ENCODE measurements around the gene SPIB.

The SPIB gene

GRCh38 chr19:50413531-50413930, 5.2 kb upstream of the SPIB start:
- Mint-ChIP-seq H3K36me3 (ENCODE audit: low read depth) (peaks cover 21% of the 10 kb centered on the region), H3K27me3 (ENCODE audit: low read depth) (peaks cover 3% of the 10 kb centered on the region), H3K9me3 (no peaks in the 10 kb centered on the region), H3K4me1 (no peaks in the 10 kb centered on the region), H3K4me3 (no peak overlapping the region), H3K27ac (no peak overlapping the region)
- TF ChIP-seq CTCF (IDR thresholded peaks at IDR 0.05; ENCODE audit: unreplicated experiment in 3 of 3), result no peak

- Mint-ChIP-seq H3K9me3 (no peaks in the 10 kb centered on the region), H3K27me3 (ENCODE audit: low read depth) (peaks cover 18% of the 10 kb centered on the region), H3K27ac (no peak overlapping the region), H3K4me1 (peaks cover 9% of the 10 kb centered on the region), H3K4me3 (no peak overlapping the region), H3K36me3 (ENCODE audit: low read depth) (peaks cover 21% of the 10 kb centered on the region)
- peak; percentile 83 to 91 (median 86) for TF ChIP-seq CTCF (IDR thresholded peaks at IDR 0.05; ENCODE audit: unreplicated experiment in 3 of 3)
Observed at GRCh38 chr19:50414864-50415660, 3.7 kb upstream of the SPIB start.

- Mint-ChIP-seq H3K36me3 (ENCODE audit: low read depth) (peaks cover 16% of the 10 kb centered on the region), H3K4me1 (peaks cover 13% of the 10 kb centered on the region), H3K4me3 (no peak overlapping the region), H3K27me3 (ENCODE audit: low read depth) (peaks cover 24% of the 10 kb centered on the region), H3K9me3 (no peaks in the 10 kb centered on the region), H3K27ac (no peak overlapping the region)
- TF ChIP-seq CTCF (IDR thresholded peaks at IDR 0.05; ENCODE audit: unreplicated experiment in 3 of 3), result no peak
Observed at GRCh38 chr19:50415661-50416033, 3.1 kb upstream of the SPIB start.

- no peak for TF ChIP-seq CTCF (IDR thresholded peaks at IDR 0.05; ENCODE audit: unreplicated experiment in 3 of 3)
Observed at GRCh38 chr19:50416034-50416977, 2.4 kb upstream of the SPIB start.

GRCh38 chr19:50417111-50418081, 1.3 kb upstream of the SPIB start:
- Mint-ChIP-seq H3K4me3 (no peak overlapping the region), H3K27me3 (ENCODE audit: low read depth) (peaks cover 37% of the 10 kb centered on the region), H3K4me1 (peaks cover 13% of the 10 kb centered on the region), H3K27ac (no peak overlapping the region), H3K36me3 (ENCODE audit: low read depth) (peaks cover 10% of the 10 kb centered on the region), H3K9me3 (no peaks in the 10 kb centered on the region)
- TF ChIP-seq CTCF (IDR thresholded peaks at IDR 0.05; ENCODE audit: unreplicated experiment in 3 of 3), result no peak

More at GRCh38 chr19:50416034-50416977, 2.4 kb upstream of the SPIB start:
- H3K4me3 Mint-ChIP-seq, result no peak overlapping the region
- H3K36me3 Mint-ChIP-seq (ENCODE audit: low read depth), result peaks cover 14% of the 10 kb centered on the region
- H3K27ac Mint-ChIP-seq, result no peak overlapping the region
- H3K9me3 Mint-ChIP-seq, result no peaks in the 10 kb centered on the region
- H3K27me3 Mint-ChIP-seq (ENCODE audit: low read depth), result peaks cover 30% of the 10 kb centered on the region
- peaks cover 13% of the 10 kb centered on the region for H3K4me1 Mint-ChIP-seq
